Right atrium auricular region (tissue), 2 donors: ENCODE measurements around the gene SMIM33. TPM values are rescaled to one million over a fixed set of nuclear protein-coding genes. Genes with fewer than 3 reads are reported as not detected.
"Not testable (repeated sequence)": the region's sequence is repeated elsewhere in the genome, so short reads cannot be mapped to it uniquely, and the experiment has no call there.

ENCODE experiments used
- DNase-seq: peaks from one replicate; pipeline ENCODE4 v3.0.0-alpha.2; 2019; ENCODE audit warnings: low spot score
- H3K27ac ChIP-seq, 2 donors: fragments of 200-600 bp; sonication (generic); 1 replicate in 1 of 2; 2 replicates in 1 of 2; pipeline ENCODE4 v1.5.1; 2016 to 2019
- H3K27me3 ChIP-seq, 2 donors: fragments of 200-600 bp; sonication (generic); one replicate each; pipeline versions ENCODE4 v1.5.1 to v1.6.0; 2017 to 2019
- H3K36me3 ChIP-seq: fragments of 200-600 bp; sonication (generic); one replicate; pipeline ENCODE4 v1.5.1; 2016
- H3K4me1 ChIP-seq, 2 donors: fragments of 200-600 bp; sonication (generic); one replicate each; pipeline versions ENCODE4 v1.5.1 to v1.6.0; 2017 to 2019
- H3K4me3 ChIP-seq, 2 donors: fragments of 200-600 bp; sonication (generic); 1 replicate in 1 of 2; 2 replicates in 1 of 2; pipeline ENCODE4 v1.5.1; 2017 to 2019; ENCODE audit warnings: mild to moderate bottlenecking in 1 of 2, moderate library complexity in 1 of 2
- H3K9me3 ChIP-seq, 2 donors: fragments of 200-600 bp; sonication (generic); one replicate each; pipeline ENCODE4 v1.5.1; 2019
- CTCF ChIP-seq, 2 donors: fragments of 200-600 bp; sonication (generic); IDR thresholded peaks; one replicate each; pipeline ENCODE4 v1.5.1; 2019; ENCODE audit warnings: antibody characterized with exemption in 2 of 2
- total RNA-seq, 2 donors: library from RNA; depleted of rRNA; stranded (reverse); fragments of >200 nt; gene quantifications; one replicate each; pipeline ENCODE4 v1.1.0, GENCODE V29; 2016

SMIM33 gene
- total RNA-seq, 2 donors from 2014 or later = not detected

GRCh38 chr5:139495638-139496435, 25.0 kb downstream of the SMIM33 start:
- Histone ChIP-seq H3K4me3 (no peak overlapping the region), H3K27ac (peak overlapping the region; percentile 39 to 48), H3K27me3 (no peaks in the 10 kb centered on the region), H3K36me3 (no peaks in the 10 kb centered on the region), H3K4me1 (peaks cover 0 to 20% of the 10 kb centered on the region in 2 donors), H3K9me3 (no peaks in the 10 kb centered on the region)
- DNase-seq = no peak
- TF ChIP-seq CTCF (IDR thresholded peaks at IDR 0.05) = no peak

- H3K36me3 ChIP-seq = no peaks in the 10 kb centered on the region
- no peak for DNase-seq
- no peak for TF ChIP-seq CTCF (IDR thresholded peaks at IDR 0.05)
- H3K4me1 ChIP-seq = no peaks in the 10 kb centered on the region
- H3K9me3 ChIP-seq = peaks cover 0 to 7% of the 10 kb centered on the region in 2 donors
- H3K27me3 ChIP-seq = no peaks in the 10 kb centered on the region
- no peak overlapping the region for H3K4me3 ChIP-seq
- no peak overlapping the region for H3K27ac ChIP-seq
Observed at GRCh38 chr5:139501381-139501780, 30.6 kb downstream of the SMIM33 start.

GRCh38 chr5:139503036-139503817, 32.4 kb downstream of the SMIM33 start:
- H3K27me3 ChIP-seq, H3K4me1 ChIP-seq, H3K36me3 ChIP-seq, DNase-seq, H3K4me3 ChIP-seq, H3K9me3 ChIP-seq, H3K27ac ChIP-seq: not testable (repeated sequence)

GRCh38 chr5:139503879-139504278, 33.1 kb downstream of the SMIM33 start:
- not testable (repeated sequence) for DNase-seq, H3K4me3 ChIP-seq, H3K27ac ChIP-seq, H3K27me3 ChIP-seq, H3K9me3 ChIP-seq, H3K36me3 ChIP-seq, H3K4me1 ChIP-seq

GRCh38 chr5:139504722-139505121, 33.9 kb downstream of the SMIM33 start:
- not testable (repeated sequence) for H3K27ac ChIP-seq, H3K4me3 ChIP-seq, H3K36me3 ChIP-seq, DNase-seq, H3K27me3 ChIP-seq, H3K4me1 ChIP-seq, H3K9me3 ChIP-seq

- Histone ChIP-seq H3K27me3 (no peaks in the 10 kb centered on the region), H3K4me3 (no peak overlapping the region)
- TF ChIP-seq CTCF (IDR thresholded peaks at IDR 0.05) = no peak
Observed at GRCh38 chr5:139512786-139513390, 42.1 kb downstream of the SMIM33 start.

GRCh38 chr5:139513434-139513833, 42.6 kb downstream of the SMIM33 start:
- H3K4me3 ChIP-seq, H3K36me3 ChIP-seq, H3K27me3 ChIP-seq, H3K27ac ChIP-seq, H3K9me3 ChIP-seq: not testable (repeated sequence)
- peaks cover 0 to 18% of the 10 kb centered on the region in 2 donors for H3K4me1 ChIP-seq
- DNase-seq = peak; percentile 82
- peak; percentile 58 to 78 for TF ChIP-seq CTCF (IDR thresholded peaks at IDR 0.05)

More at GRCh38 chr5:139512786-139513390, 42.1 kb downstream of the SMIM33 start:
- Histone ChIP-seq H3K27ac (no peak overlapping the region), H3K36me3 (no peaks in the 10 kb centered on the region), H3K9me3 (no peaks in the 10 kb centered on the region), H3K4me1 (peaks cover 0 to 15% of the 10 kb centered on the region in 2 donors)
- no peak for DNase-seq
